WTC11 (cell line): ENCODE measurements around the gene COA5. TPM values are rescaled to one million over a fixed set of nuclear protein-coding genes. Genes with fewer than 3 reads are reported as not detected.

Source experiments
- ATAC-seq: fragments of 200-7000 bp; cut with Tn5 transposase; 2 replicates; pipeline ENCODE4 v1.10.0; 2021; ENCODE audit warnings: mild to moderate bottlenecking, moderate library complexity
- CTCF ChIA-PET: fragments of 300-600 bp; sonication (Branson Sonifier 250); formaldehyde crosslinking; loops from one replicate; lab custom pipeline; 2021; ENCODE audit warnings: antibody characterized with exemption; lab: Charles Lee
- POLR2A ChIA-PET: fragments of 350-600 bp; sonication (Branson Sonifier 250); formaldehyde crosslinking; loops from one replicate; lab custom pipeline; 2021; ENCODE audit warnings: antibody characterized with exemption; lab: Charles Lee
- DNase-seq: peaks from one replicate; pipeline ENCODE4 v3.0.0; 2021; ENCODE audit warnings: low spot score
- H3K27ac Mint-ChIP-seq: 2 replicates; pipeline ENCODE4 v1.8.0; 2021; ENCODE audit warnings: mixed read lengths
- H3K27me3 Mint-ChIP-seq: 2 replicates; pipeline ENCODE4 v1.8.0; 2021; ENCODE audit warnings: low read depth, mild to moderate bottlenecking, moderate library complexity, mixed read lengths
- H3K36me3 Mint-ChIP-seq: 2 replicates; pipeline ENCODE4 v1.8.0; 2021; ENCODE audit warnings: mixed read lengths
- H3K4me1 Mint-ChIP-seq: 2 replicates; pipeline ENCODE4 v1.8.0; 2022; ENCODE audit warnings: mixed read lengths
- H3K4me3 Mint-ChIP-seq: 2 replicates; pipeline ENCODE4 v1.8.0; 2021; ENCODE audit warnings: mild to moderate bottlenecking, moderate library complexity, mixed read lengths
- H3K9me3 Mint-ChIP-seq: 2 replicates; pipeline ENCODE4 v1.8.0; 2021; ENCODE audit warnings: mixed read lengths
- CBFB ChIP-seq: sonication (generic); formaldehyde crosslinking; IDR thresholded peaks from 2 replicates; pipeline ENCODE4 v1.8.1; 2022; ENCODE audit warnings: mild to moderate bottlenecking, low read depth, missing genetic modification reagents
- CREB1 ChIP-seq: sonication (generic); formaldehyde crosslinking; IDR thresholded peaks from 2 replicates; pipeline ENCODE4 v1.8.0; 2023; ENCODE audit warnings: mild to moderate bottlenecking, missing genetic modification reagents
- ELF4 ChIP-seq: sonication (generic); formaldehyde crosslinking; IDR thresholded peaks from 2 replicates; pipeline ENCODE4 v1.8.1; 2022; ENCODE audit warnings: low read depth, mild to moderate bottlenecking, moderate library complexity, missing genetic modification reagents
- FOXP1 ChIP-seq: sonication (generic); formaldehyde crosslinking; IDR thresholded peaks from 2 replicates; pipeline ENCODE4 v1.8.0; 2022; ENCODE audit warnings: missing genetic modification reagents, mild to moderate bottlenecking, moderate library complexity, borderline replicate concordance
- GRHL2 ChIP-seq: fragments of 250-450 bp; sonication (Bioruptor Pico); IDR thresholded peaks from 2 replicates; pipeline ENCODE4 v1.8.0; 2022; ENCODE audit warnings: mild to moderate bottlenecking, moderate library complexity; ENCODE audit not compliant: insufficient replicate concordance, severe bottlenecking
- KAT7 ChIP-seq: sonication (generic); formaldehyde crosslinking; IDR thresholded peaks from 2 replicates; pipeline ENCODE4 v1.8.1; 2023; ENCODE audit warnings: missing genetic modification reagents, mild to moderate bottlenecking, borderline replicate concordance
- NR2C2 ChIP-seq: sonication (generic); formaldehyde crosslinking; IDR thresholded peaks from 2 replicates; pipeline ENCODE4 v1.8.0; 2022; ENCODE audit warnings: mild to moderate bottlenecking, missing genetic modification reagents
- PRRX2 ChIP-seq: fragments of 250-450 bp; sonication (Bioruptor Pico); IDR thresholded peaks from 2 replicates; pipeline ENCODE4 v1.8.0; 2021; ENCODE audit warnings: mild to moderate bottlenecking
- SMAD4 ChIP-seq: sonication (generic); formaldehyde crosslinking; IDR thresholded peaks from 2 replicates; pipeline ENCODE4 v1.8.0; 2022; ENCODE audit warnings: mild to moderate bottlenecking, missing genetic modification reagents
- TEAD1 ChIP-seq: sonication (generic); formaldehyde crosslinking; IDR thresholded peaks from 2 replicates; pipeline ENCODE4 v1.8.0; 2022; ENCODE audit warnings: mild to moderate bottlenecking, missing genetic modification reagents
- USF1 ChIP-seq: sonication (generic); formaldehyde crosslinking; IDR thresholded peaks from 2 replicates; pipeline ENCODE4 v1.8.0; 2022; ENCODE audit warnings: mild to moderate bottlenecking, missing genetic modification reagents
- ZNF138 ChIP-seq: sonication (generic); formaldehyde crosslinking; conservative IDR thresholded peaks from 2 replicates; pipeline ENCODE4 v1.8.1; 2022; ENCODE audit warnings: mild to moderate bottlenecking, moderate library complexity, missing genetic modification reagents
- ZNF396 ChIP-seq: fragments of 250-450 bp; sonication (Bioruptor Pico); IDR thresholded peaks from 2 replicates; pipeline ENCODE4 v1.8.0; 2021; ENCODE audit warnings: mild to moderate bottlenecking, moderate library complexity, borderline replicate concordance
- ZNF416 ChIP-seq: fragments of 250-450 bp; sonication (Bioruptor Pico); IDR thresholded peaks from 2 replicates; pipeline ENCODE4 v1.9.0; 2021; ENCODE audit warnings: mild to moderate bottlenecking, inconsistent platforms
- ZNF423 ChIP-seq: fragments of 250-450 bp; sonication (Bioruptor Pico); IDR thresholded peaks from 2 replicates; pipeline ENCODE4 v2.1.2; 2022; ENCODE audit warnings: mild to moderate bottlenecking, moderate library complexity
- ZNF425 ChIP-seq: fragments of 250-450 bp; sonication (Bioruptor Pico); conservative IDR thresholded peaks from 2 replicates; pipeline ENCODE4 v1.9.0; 2021; ENCODE audit warnings: mild to moderate bottlenecking
- ZNF671 ChIP-seq: fragments of 250-450 bp; sonication (Bioruptor Pico); IDR thresholded peaks from 2 replicates; pipeline ENCODE4 v1.8.0; 2021; ENCODE audit warnings: mild to moderate bottlenecking
- total RNA-seq: library from RNA; stranded (reverse); gene quantifications from 3 replicates; pipeline ENCODE4 v1.2.3, GENCODE V29; 2021
- TF ChIP-seq, protein P1 (sequence below): sonication (generic); formaldehyde crosslinking; IDR thresholded peaks from 2 replicates; pipeline ENCODE4 v1.8.1; 2023; ENCODE audit warnings: mild to moderate bottlenecking, missing genetic modification reagents
- TF ChIP-seq, protein P2 (sequence below): sonication (generic); formaldehyde crosslinking; IDR thresholded peaks from 2 replicates; pipeline ENCODE4 v1.8.1; 2022; ENCODE audit warnings: mild to moderate bottlenecking, missing genetic modification reagents, moderate library complexity, borderline replicate concordance
- TF ChIP-seq, protein P3 (sequence below): sonication (generic); formaldehyde crosslinking; IDR thresholded peaks from 2 replicates; pipeline ENCODE4 v1.8.0; 2022; ENCODE audit warnings: mild to moderate bottlenecking, missing genetic modification reagents
- TF ChIP-seq, protein P4 (sequence below): sonication (generic); formaldehyde crosslinking; IDR thresholded peaks from 2 replicates; pipeline ENCODE4 v1.8.0; 2022; ENCODE audit warnings: missing genetic modification reagents
- TF ChIP-seq, protein P5 (sequence below): sonication (generic); formaldehyde crosslinking; IDR thresholded peaks from 2 replicates; pipeline ENCODE4 v1.8.1; 2022; ENCODE audit warnings: low read depth, mild to moderate bottlenecking, moderate library complexity, missing genetic modification reagents, borderline replicate concordance

COA5 gene
- total RNA-seq, 1 experiment from 2014 or later, result 29.3 TPM

- DNase-seq (no peak), ATAC-seq (no peak)
- ChIA-PET POLR2A (no interaction called here), CTCF (no interaction called here)
- Mint-ChIP-seq H3K4me3 (no peak overlapping the region), H3K27me3 (no peaks in the 10 kb centered on the region), H3K36me3 (peaks cover 16% of the 10 kb centered on the region), H3K9me3 (no peaks in the 10 kb centered on the region), H3K4me1 (no peaks in the 10 kb centered on the region), H3K27ac (no peak overlapping the region)
- TF ChIP-seq, protein P1, sequence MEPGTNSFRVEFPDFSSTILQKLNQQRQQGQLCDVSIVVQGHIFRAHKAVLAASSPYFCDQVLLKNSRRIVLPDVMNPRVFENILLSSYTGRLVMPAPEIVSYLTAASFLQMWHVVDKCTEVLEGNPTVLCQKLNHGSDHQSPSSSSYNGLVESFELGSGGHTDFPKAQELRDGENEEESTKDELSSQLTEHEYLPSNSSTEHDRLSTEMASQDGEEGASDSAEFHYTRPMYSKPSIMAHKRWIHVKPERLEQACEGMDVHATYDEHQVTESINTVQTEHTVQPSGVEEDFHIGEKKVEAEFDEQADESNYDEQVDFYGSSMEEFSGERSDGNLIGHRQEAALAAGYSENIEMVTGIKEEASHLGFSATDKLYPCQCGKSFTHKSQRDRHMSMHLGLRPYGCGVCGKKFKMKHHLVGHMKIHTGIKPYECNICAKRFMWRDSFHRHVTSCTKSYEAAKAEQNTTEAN, result no peak
- no peak for TF ChIP-seq ZNF396
- no peak for TF ChIP-seq NR2C2
- no peak for TF ChIP-seq ZNF138 (CRISPR knock-in tag)
- TF ChIP-seq ZNF425 (CRISPR knock-in tag), result no peak
- no peak for TF ChIP-seq CREB1 (CRISPR knock-in tag)
- TF ChIP-seq ELF4, result no peak
- TF ChIP-seq, protein P2, sequence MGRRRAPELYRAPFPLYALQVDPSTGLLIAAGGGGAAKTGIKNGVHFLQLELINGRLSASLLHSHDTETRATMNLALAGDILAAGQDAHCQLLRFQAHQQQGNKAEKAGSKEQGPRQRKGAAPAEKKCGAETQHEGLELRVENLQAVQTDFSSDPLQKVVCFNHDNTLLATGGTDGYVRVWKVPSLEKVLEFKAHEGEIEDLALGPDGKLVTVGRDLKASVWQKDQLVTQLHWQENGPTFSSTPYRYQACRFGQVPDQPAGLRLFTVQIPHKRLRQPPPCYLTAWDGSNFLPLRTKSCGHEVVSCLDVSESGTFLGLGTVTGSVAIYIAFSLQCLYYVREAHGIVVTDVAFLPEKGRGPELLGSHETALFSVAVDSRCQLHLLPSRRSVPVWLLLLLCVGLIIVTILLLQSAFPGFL, result no peak
Observed at GRCh38 chr2:98558852-98559530, 49.3 kb downstream of the COA5 start.

- Mint-ChIP-seq H3K9me3 (no peaks in the 10 kb centered on the region), H3K27ac (no peak overlapping the region), H3K27me3 (no peaks in the 10 kb centered on the region), H3K4me3 (no peak overlapping the region), H3K36me3 (peaks cover 34% of the 10 kb centered on the region), H3K4me1 (no peaks in the 10 kb centered on the region)
- no peak for DNase-seq
- no peak for ATAC-seq
- TF ChIP-seq TEAD1 (CRISPR knock-in tag) (no peak), SMAD4 (CRISPR knock-in tag) (no peak), USF1 (no peak), ZNF671 (CRISPR knock-in tag) (no peak), PRRX2 (no peak), ZNF423 (CRISPR knock-in tag) (no peak), KAT7 (no peak), ZNF416 (CRISPR knock-in tag) (no peak), FOXP1 (CRISPR knock-in tag) (no peak), CBFB (CRISPR knock-in tag) (no peak), GRHL2 (CRISPR knock-in tag) (no peak)
- TF ChIP-seq, protein P3, sequence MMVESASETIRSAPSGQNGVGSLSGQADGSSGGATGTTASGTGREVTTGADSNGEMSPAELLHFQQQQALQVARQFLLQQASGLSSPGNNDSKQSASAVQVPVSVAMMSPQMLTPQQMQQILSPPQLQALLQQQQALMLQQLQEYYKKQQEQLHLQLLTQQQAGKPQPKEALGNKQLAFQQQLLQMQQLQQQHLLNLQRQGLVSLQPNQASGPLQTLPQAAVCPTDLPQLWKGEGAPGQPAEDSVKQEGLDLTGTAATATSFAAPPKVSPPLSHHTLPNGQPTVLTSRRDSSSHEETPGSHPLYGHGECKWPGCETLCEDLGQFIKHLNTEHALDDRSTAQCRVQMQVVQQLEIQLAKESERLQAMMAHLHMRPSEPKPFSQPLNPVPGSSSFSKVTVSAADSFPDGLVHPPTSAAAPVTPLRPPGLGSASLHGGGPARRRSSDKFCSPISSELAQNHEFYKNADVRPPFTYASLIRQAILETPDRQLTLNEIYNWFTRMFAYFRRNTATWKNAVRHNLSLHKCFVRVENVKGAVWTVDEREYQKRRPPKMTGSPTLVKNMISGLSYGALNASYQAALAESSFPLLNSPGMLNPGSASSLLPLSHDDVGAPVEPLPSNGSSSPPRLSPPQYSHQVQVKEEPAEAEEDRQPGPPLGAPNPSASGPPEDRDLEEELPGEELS, result no peak
- TF ChIP-seq, protein P4, sequence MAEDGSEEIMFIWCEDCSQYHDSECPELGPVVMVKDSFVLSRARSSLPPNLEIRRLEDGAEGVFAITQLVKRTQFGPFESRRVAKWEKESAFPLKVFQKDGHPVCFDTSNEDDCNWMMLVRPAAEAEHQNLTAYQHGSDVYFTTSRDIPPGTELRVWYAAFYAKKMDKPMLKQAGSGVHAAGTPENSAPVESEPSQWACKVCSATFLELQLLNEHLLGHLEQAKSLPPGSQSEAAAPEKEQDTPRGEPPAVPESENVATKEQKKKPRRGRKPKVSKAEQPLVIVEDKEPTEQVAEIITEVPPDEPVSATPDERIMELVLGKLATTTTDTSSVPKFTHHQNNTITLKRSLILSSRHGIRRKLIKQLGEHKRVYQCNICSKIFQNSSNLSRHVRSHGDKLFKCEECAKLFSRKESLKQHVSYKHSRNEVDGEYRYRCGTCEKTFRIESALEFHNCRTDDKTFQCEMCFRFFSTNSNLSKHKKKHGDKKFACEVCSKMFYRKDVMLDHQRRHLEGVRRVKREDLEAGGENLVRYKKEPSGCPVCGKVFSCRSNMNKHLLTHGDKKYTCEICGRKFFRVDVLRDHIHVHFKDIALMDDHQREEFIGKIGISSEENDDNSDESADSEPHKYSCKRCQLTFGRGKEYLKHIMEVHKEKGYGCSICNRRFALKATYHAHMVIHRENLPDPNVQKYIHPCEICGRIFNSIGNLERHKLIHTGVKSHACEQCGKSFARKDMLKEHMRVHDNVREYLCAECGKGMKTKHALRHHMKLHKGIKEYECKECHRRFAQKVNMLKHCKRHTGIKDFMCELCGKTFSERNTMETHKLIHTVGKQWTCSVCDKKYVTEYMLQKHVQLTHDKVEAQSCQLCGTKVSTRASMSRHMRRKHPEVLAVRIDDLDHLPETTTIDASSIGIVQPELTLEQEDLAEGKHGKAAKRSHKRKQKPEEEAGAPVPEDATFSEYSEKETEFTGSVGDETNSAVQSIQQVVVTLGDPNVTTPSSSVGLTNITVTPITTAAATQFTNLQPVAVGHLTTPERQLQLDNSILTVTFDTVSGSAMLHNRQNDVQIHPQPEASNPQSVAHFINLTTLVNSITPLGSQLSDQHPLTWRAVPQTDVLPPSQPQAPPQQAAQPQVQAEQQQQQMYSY, result no peak
- TF ChIP-seq, protein P5, sequence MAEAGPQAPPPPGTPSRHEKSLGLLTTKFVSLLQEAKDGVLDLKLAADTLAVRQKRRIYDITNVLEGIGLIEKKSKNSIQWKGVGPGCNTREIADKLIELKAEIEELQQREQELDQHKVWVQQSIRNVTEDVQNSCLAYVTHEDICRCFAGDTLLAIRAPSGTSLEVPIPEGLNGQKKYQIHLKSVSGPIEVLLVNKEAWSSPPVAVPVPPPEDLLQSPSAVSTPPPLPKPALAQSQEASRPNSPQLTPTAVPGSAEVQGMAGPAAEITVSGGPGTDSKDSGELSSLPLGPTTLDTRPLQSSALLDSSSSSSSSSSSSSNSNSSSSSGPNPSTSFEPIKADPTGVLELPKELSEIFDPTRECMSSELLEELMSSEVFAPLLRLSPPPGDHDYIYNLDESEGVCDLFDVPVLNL (CRISPR knock-in tag), result no peak
- POLR2A ChIA-PET, result no interaction called here
- CTCF ChIA-PET, result interaction anchor here (2.6 kb wide), 1 partner anchor 13 kb away, joined by 12 read pairs; no protein-coding TSS in a partner anchor
Observed at GRCh38 chr2:98556344-98557033, 51.8 kb downstream of the COA5 start.
